ENCODE results near the gene MSMO1.
A peak's percentile ranks its signal among the peaks of the same experiment; 100 is the strongest.
"Not testable (repeated sequence)": the region's sequence is repeated elsewhere in the genome, so short reads cannot be mapped to it uniquely, and the experiment has no call there.

The MSMO1 gene

DNA sequence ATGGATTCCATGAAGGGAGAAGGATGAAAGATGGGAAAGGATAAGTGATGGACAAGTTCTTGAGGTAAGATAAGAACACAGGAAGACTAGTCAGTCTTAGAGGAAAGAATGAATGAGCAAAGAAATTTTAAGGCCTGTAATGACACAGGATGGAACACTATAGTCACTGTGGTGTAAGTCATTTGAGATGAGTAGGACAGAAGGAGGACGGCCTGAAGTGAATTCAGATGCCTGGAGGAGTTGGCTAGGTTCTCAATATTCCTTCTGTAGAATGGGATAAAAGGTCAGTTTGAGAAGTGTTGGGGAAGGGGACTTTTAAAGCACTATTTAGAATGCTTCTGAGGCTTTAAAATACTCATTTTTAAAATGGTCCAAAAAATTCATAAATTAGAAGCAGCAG lies 3.9 kb downstream of the MSMO1 start:
- Mint-ChIP-seq H3K4me3 (peak overlapping the region; percentile 65), H3K27me3 (ENCODE audit: low read depth) (no peaks in the 10 kb centered on the region), H3K36me3 (ENCODE audit: low read depth) (peaks cover 26% of the 10 kb centered on the region), H3K9me3 (no peaks in the 10 kb centered on the region), H3K4me1 (ENCODE audit: low read depth) (peaks cover 47% of the 10 kb centered on the region), H3K27ac (peak overlapping the region; percentile 73)

DNA sequence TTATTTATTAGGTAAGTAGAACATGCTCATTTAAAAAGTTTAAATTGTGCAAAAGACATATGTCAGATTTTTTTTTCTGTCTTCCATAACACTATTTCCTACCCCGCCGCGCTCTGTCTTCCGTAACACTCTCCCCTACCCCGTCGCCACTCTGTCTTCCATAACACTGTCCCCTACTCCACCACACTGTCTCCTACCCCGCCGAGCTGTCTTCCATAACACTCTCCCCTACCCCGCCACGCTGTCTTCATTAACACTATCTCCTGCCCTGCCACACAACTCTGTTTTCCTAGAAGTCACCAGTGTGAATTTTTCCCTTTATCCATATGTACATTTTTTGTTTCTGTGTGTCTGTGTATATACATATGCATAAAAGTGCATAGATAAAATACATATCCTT lies 4.4 kb downstream of the MSMO1 start:
- H3K9me3 Mint-ChIP-seq: no peaks in the 10 kb centered on the region
- H3K27ac Mint-ChIP-seq: peak overlapping the region; percentile 73
- no peaks in the 10 kb centered on the region for H3K27me3 Mint-ChIP-seq (ENCODE audit: low read depth)
- H3K4me1 Mint-ChIP-seq (ENCODE audit: low read depth): peaks cover 48% of the 10 kb centered on the region
- peak overlapping the region; percentile 69 for H3K4me3 Mint-ChIP-seq
- peaks cover 26% of the 10 kb centered on the region for H3K36me3 Mint-ChIP-seq (ENCODE audit: low read depth)

DNA sequence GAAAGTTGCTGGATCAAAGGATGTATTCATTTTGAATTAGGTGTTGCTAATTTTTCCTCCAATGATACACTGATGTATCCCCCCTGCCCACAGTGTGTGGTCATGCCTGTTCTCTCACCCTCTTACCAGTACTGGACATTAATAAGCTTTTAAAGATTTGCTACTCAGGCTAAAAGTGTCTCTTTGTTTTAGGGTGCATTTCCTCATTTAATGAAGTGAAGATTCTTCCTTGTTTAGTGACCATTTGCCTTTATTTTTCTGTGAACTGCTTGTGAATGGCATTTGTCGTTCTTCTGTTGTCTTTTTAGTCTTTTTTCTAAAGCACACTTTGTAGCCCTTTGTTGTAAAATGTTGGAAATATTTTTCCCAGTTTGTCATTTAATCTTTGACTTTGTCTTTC lies 5.0 kb downstream of the MSMO1 start:
- Mint-ChIP-seq H3K36me3 (ENCODE audit: low read depth) (peaks cover 28% of the 10 kb centered on the region), H3K27me3 (ENCODE audit: low read depth) (no peaks in the 10 kb centered on the region), H3K4me1 (ENCODE audit: low read depth) (peaks cover 51% of the 10 kb centered on the region), H3K27ac (peak overlapping the region; percentile 73), H3K4me3 (peak overlapping the region; percentile 69), H3K9me3 (no peaks in the 10 kb centered on the region)

DNA sequence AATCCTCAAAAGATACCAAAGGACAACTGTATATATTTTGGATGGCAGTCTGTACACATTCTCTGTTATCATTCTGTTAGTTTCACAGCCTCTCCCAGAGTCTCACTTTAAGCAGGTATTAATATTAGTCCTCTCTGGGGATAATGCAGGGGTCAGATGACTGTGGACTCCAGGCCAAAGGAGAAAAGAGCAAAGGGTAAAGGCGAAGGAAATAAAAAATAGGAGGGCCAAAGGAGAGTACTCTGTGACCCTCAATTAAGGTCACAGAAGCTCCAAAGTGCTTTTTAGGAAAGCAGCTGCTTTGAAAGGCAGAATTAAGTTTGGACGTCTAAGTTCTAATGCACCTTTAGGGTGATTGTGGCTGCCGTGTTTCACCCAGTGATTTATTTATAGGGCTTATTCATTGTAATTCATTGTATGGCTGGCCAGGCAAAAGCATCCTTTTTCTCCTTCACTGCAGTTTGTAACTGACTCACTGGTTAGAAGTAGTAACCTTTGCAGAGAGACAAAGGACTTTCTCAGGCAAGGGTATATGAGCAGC lies 7.8 kb downstream of the MSMO1 start:
- H3K4me1 Mint-ChIP-seq (ENCODE audit: low read depth): peaks cover 48% of the 10 kb centered on the region
- H3K36me3 Mint-ChIP-seq (ENCODE audit: low read depth): peaks cover 33% of the 10 kb centered on the region
- no peak overlapping the region for H3K4me3 Mint-ChIP-seq
- no peaks in the 10 kb centered on the region for H3K27me3 Mint-ChIP-seq (ENCODE audit: low read depth)
- H3K27ac Mint-ChIP-seq: peak overlapping the region; percentile 17
- no peaks in the 10 kb centered on the region for H3K9me3 Mint-ChIP-seq

DNA sequence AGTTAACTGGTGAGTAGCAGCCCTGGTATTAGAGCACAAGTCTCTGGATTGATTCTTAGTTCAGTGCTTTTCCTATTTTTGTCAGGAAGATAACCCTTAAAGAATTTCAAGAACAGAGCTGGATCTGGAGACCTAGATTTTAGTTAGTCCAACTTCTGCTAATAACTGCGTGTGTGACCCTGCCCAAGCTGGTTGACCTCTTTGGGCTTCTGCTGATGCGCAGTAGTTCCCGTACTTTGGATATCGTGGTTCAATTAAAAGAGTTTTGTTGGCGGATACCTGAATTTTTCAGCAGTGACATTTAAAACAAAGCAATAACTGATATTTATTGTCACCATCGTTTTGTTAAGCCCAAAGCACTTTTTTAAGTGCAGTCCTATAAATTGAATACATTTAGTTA lies 9.3 kb downstream of the MSMO1 start:
- no peaks in the 10 kb centered on the region for H3K9me3 Mint-ChIP-seq
- H3K27me3 Mint-ChIP-seq (ENCODE audit: low read depth): no peaks in the 10 kb centered on the region
- no peak overlapping the region for H3K27ac Mint-ChIP-seq
- peaks cover 37% of the 10 kb centered on the region for H3K4me1 Mint-ChIP-seq (ENCODE audit: low read depth)
- no peak overlapping the region for H3K4me3 Mint-ChIP-seq
- peaks cover 25% of the 10 kb centered on the region for H3K36me3 Mint-ChIP-seq (ENCODE audit: low read depth)

DNA sequence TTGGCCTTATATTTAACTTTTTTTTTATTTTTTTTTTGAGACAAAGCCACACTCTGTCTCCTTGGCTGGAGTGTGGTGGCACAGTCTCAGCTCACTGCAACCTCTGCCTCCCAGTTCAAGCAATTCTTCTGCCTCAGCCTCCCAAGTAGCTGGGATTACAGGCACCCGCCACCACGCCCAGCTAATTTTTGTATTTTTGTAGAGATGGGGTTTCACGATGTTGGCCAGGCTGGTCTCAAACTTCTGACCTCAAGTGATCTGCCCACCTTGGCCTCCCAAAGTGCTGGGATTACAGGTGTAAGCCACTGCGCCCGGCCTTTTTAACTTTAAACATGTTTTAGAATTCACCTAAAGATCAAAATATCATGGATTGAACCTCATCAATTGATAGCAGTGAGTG lies 14.9 kb downstream of the MSMO1 start:
- H3K36me3 Mint-ChIP-seq (ENCODE audit: low read depth): peaks cover 19% of the 10 kb centered on the region
- H3K4me3 Mint-ChIP-seq; H3K27me3 Mint-ChIP-seq (ENCODE audit: low read depth); H3K27ac Mint-ChIP-seq; H3K4me1 Mint-ChIP-seq (ENCODE audit: low read depth); H3K9me3 Mint-ChIP-seq: not testable (repeated sequence)

DNA sequence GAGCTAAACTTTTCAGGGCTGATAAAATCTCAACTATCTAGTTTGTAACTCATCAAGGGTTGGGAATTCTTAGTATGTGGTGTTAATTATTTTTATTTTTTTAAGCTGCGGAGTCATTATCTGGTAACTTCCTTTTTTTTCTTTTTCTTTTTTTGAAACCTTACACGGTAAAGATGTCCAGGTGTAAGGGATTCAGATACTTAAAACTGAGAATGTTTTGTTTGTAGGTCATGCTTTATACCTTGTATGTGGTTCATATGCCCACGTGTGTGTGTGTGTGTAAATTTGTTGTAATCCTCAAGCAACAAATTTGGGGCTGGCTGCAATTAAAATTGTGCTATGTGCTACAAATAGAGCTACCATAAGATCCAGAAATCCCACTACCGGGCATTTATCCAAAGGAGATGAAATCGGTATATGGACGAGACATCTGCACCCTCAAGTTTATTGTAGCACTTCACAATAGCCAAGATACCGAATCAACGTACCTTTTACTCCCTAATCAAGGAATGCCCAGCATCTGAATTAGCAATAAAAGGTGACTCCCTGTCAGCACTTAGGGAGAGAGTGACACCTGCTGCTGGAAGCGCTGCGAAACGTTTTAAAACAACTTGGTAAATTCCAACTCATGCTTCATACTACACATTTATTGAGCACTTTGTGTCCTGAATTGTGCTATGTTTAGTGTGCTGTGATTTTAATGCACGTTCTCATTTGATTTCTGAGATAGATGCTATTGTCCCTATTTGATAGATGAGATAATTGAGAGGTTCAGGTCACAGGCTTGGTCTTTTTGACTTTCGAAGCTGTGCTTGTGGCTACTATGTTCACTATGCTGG lies 16.1 kb downstream of the MSMO1 start:
- Mint-ChIP-seq H3K27me3 (ENCODE audit: low read depth) (no peaks in the 10 kb centered on the region), H3K36me3 (ENCODE audit: low read depth) (peaks cover 16% of the 10 kb centered on the region), H3K27ac (no peak overlapping the region)

DNA sequence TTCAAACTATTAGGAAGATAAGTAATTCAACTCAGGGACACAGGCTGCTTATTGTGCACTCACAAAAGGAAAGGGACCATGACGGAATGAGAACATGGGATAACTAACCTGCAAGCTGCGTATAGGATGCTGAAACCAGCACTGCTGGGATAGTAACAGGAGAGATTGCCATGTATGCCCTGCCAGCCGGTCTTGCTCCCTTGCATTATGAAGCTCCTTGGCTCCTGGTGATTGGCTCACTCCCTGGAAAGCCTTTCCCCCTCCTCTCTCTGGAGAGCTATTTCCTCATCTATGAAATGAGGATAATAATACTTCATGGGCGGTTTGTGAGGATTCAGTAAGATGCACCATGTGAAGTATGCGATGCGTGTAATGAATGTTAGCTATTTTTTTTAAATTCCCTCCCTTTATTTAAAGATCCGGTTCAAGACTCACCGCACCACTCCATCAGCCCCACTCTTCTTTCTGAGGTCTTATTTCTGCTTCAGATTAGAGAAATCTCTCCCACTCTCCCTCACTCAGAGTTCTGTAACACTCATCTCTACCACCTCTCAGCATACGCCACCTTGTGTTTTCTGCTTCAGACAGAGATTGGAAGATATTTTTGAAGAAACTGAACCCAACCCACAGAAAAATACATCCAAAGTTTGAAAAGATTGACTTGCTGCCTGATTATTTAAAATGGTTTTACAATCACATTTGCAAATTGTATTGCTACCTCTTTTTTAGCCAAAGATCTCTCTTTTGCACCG lies 18.4 kb downstream of the MSMO1 start:
- peaks cover 3% of the 10 kb centered on the region for H3K4me1 Mint-ChIP-seq (ENCODE audit: low read depth)
- no peaks in the 10 kb centered on the region for H3K9me3 Mint-ChIP-seq
- H3K36me3 Mint-ChIP-seq (ENCODE audit: low read depth): peaks cover 12% of the 10 kb centered on the region
- no peak overlapping the region for H3K4me3 Mint-ChIP-seq
- H3K27me3 Mint-ChIP-seq (ENCODE audit: low read depth): no peaks in the 10 kb centered on the region
- no peak overlapping the region for H3K27ac Mint-ChIP-seq

More for the DNA sequence above, 16.1 kb downstream of the MSMO1 start:
- Mint-ChIP-seq H3K4me1 (ENCODE audit: low read depth) (peaks cover 6% of the 10 kb centered on the region), H3K9me3 (no peaks in the 10 kb centered on the region), H3K4me3 (no peak overlapping the region)

DNA sequence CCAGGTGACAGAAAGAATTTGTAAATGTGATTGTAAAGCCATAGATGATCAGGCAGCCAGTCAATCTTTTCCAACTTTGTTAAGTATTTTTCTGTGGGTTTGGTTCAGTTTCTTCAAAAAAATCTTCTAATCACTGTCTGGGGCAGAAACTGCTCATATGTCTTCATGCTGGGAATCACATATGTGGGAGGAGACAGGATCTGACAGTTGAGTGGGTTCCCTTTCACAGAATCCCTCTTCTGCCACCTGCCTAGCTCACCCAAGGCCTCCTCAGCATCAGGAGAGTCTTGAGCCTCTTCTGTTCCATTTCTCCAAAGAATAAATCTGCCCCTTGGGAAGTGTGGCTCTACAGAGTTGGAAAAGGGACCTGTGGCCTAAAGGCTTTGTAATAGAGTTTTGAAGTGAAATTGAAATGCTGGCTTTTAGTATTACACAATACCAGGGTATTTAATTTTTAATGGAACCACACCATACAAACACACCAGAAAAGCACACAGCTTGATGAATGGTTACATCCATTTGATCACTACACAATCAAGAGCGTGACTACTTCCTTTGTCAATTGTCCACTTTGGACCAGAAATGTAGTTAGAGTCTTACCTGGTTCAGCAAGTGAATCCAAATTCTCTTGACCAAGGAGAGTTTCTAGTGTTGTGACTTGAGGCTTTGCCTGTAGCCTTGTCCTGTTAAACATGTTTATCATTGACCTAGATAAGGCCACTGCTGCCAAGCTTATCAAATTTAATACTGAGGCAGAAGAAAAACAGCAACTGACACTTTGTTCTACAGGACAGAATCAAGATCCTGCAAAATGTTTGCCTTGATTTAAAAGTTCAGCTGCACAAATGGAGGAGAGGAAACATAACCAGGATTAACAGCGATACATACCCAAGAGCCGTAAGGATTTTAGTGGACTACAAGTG lies 20.4 kb downstream of the MSMO1 start:
- Mint-ChIP-seq H3K27ac (no peak overlapping the region), H3K27me3 (ENCODE audit: low read depth) (peaks cover 5% of the 10 kb centered on the region), H3K36me3 (ENCODE audit: low read depth) (peaks cover 4% of the 10 kb centered on the region), H3K4me1 (ENCODE audit: low read depth) (peaks cover 4% of the 10 kb centered on the region), H3K9me3 (no peaks in the 10 kb centered on the region), H3K4me3 (no peak overlapping the region)

DNA sequence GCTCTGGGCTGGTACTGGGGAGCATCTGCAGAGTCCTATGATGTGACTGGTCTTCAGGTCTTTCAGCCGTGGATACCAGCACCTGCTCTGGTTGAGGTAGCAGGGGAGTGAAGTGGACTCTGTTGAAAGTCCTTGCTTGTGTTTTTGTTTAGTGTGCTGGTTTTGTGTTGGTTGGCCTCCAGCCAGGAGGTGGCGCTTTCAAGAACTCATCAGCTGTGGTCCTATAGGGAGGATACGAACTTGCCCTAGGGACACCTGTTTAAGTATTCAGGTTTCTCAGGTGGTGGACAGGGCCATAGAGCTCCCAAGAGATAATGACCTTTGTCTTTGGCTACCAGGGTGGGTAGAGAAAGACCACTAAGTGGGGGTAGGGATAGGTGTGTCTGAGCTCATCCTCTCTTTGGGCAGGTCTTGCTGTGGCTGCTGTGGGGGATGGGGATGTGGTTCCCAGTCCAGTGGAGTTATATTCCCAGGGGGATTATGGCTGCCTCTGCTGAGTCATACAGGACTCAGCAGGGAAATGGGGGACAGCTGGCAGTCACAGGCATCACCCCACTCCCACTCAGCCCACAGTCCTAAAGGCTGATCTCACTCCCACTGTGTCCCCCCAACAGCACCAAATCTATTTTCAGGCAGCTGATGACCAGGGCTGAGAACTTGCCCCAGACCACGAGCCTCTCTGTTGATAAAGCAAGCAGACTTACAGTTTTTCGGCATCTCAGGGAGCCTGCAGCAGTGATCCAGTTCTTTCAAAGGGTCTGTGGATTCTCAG lies 24.1 kb downstream of the MSMO1 start:
- Mint-ChIP-seq H3K4me1 (ENCODE audit: low read depth) (peaks cover 1% of the 10 kb centered on the region), H3K36me3 (ENCODE audit: low read depth) (no peaks in the 10 kb centered on the region), H3K4me3 (no peak overlapping the region), H3K27ac (no peak overlapping the region), H3K27me3 (ENCODE audit: low read depth) (peaks cover 17% of the 10 kb centered on the region), H3K9me3 (no peaks in the 10 kb centered on the region)

DNA sequence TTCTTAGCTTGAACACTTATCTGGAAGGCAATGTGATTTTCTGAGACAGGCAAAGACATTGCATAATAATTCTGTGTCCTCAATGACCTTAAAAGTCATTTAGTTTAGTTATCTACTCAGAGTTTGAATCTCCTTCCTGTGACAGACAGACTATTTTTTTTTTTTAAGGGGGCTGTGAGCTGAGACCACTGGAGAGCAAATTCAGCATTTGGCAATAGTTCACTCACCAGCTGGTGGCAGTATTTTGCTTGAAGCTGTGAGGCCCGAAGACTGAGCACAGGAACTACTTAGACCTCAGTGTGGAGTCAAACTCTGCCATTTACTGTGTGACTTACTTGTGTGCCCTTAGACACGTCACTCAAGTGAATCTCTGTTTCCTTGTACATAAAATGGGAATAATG lies 28.4 kb downstream of the MSMO1 start:
- Mint-ChIP-seq H3K36me3 (ENCODE audit: low read depth) (no peaks in the 10 kb centered on the region), H3K27me3 (ENCODE audit: low read depth) (peaks cover 36% of the 10 kb centered on the region), H3K27ac (no peak overlapping the region), H3K4me3 (no peak overlapping the region), H3K9me3 (no peaks in the 10 kb centered on the region), H3K4me1 (ENCODE audit: low read depth) (peaks cover 1% of the 10 kb centered on the region)

DNA sequence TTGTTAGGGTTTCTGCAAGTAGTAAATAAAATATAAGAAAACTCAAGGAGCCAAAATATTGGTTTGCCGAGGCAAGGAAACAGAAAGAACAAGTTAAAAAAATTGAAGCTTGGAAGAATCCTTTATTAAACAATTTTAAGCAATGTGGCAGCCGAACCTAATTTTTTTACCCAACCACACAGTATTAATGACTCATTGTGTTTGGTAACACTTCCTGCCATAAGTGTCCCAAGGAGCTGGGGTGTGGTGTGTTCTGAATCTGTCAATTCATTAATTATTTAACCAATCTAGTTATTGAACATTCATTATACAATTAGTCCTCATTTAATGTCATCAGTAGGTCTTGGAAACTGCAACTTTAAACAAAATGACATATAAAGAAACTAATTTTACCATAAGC lies 32.0 kb downstream of the MSMO1 start:
- no peak overlapping the region for H3K27ac Mint-ChIP-seq
- peaks cover 41% of the 10 kb centered on the region for H3K27me3 Mint-ChIP-seq (ENCODE audit: low read depth)
- H3K36me3 Mint-ChIP-seq (ENCODE audit: low read depth): no peaks in the 10 kb centered on the region
- no peaks in the 10 kb centered on the region for H3K9me3 Mint-ChIP-seq
- H3K4me3 Mint-ChIP-seq: no peak overlapping the region
- H3K4me1 Mint-ChIP-seq (ENCODE audit: low read depth): no peaks in the 10 kb centered on the region

DNA sequence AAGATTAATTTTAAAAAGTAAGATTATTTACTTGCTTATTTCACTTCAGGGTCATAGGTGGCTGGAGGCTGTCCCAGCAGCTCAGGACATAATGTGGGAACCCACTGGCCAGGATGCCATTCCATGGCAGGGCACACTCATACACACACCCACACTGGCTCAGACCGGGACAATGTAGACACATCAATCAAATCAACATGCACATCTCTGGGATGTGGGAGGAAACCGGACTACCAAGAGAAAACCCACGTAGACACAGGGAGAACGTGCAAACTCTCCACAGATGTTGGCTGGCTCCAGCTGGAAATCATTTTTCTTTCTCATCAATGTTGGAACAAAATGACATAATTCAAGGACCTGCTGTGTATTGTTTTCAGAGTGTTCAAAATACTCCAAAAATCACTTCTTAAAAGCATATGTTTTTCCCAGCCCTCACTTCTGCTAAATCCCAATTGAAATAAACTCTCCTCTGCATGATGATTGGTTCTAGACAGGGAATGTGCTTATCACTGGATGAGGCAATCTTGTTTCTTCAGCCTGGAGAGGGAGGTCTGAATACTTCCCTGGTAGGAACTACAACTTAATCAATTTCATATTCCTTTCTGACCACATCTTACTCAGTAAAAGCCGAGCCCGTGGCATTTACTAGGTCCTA lies 32.7 kb downstream of the MSMO1 start:
- Mint-ChIP-seq H3K27ac (no peak overlapping the region), H3K4me1 (ENCODE audit: low read depth) (no peaks in the 10 kb centered on the region), H3K36me3 (ENCODE audit: low read depth) (no peaks in the 10 kb centered on the region), H3K9me3 (no peaks in the 10 kb centered on the region), H3K4me3 (no peak overlapping the region), H3K27me3 (ENCODE audit: low read depth) (peaks cover 41% of the 10 kb centered on the region)
